Liver (tissue), 9 donors: Measurements from ENCODE around the gene GAP43. TPM values are rescaled to one million over a fixed set of nuclear protein-coding genes. Genes with fewer than 3 reads are reported as not detected.

Experiments used
- DNase-seq: peaks from one replicate; pipeline ENCODE4 v3.0.0-alpha.2; 2017; ENCODE audit warnings: low spot score
- H3K27ac ChIP-seq, 2 donors: one replicate each; pipeline ENCODE4 v1.7.0; 2013; ENCODE audit warnings: inconsistent platforms in 2 of 2, low read length in 2 of 2, control low read depth in 1 of 2, low read depth in 1 of 2, mild to moderate bottlenecking in 1 of 2
- H3K27me3 ChIP-seq, 4 donors: one replicate each; pipeline versions ENCODE4 v1.6.1 to v1.7.0; 2013; ENCODE audit warnings: low read length in 3 of 4, inconsistent platforms in 1 of 4, mild to moderate bottlenecking in 1 of 4, moderate library complexity in 1 of 4; ENCODE audit not compliant: control insufficient read depth in 4 of 4, insufficient read depth in 4 of 4
- H3K36me3 ChIP-seq, 4 donors: one replicate each; pipeline versions ENCODE4 v1.6.1 to v1.7.0; 2013; ENCODE audit warnings: low read length in 3 of 4, mild to moderate bottlenecking in 3 of 4, low read depth in 1 of 4, moderate library complexity in 1 of 4; ENCODE audit not compliant: control insufficient read depth in 4 of 4, insufficient read depth in 3 of 4
- H3K4me1 ChIP-seq, 4 donors: one replicate each; pipeline versions ENCODE4 v1.6.1 to v1.7.0; 2013; ENCODE audit warnings: low read length in 3 of 4, mild to moderate bottlenecking in 3 of 4, moderate library complexity in 1 of 4; ENCODE audit not compliant: control insufficient read depth in 4 of 4, insufficient read depth in 4 of 4
- H3K4me3 ChIP-seq, 3 donors: one replicate each; pipeline versions ENCODE4 v1.6.1 to v1.7.0; 2013; ENCODE audit warnings: low read length in 3 of 3, control low read depth in 1 of 3, low read depth in 1 of 3, mild to moderate bottlenecking in 1 of 3
- H3K9ac ChIP-seq, 2 donors: one replicate each; pipeline ENCODE4 v1.7.0; 2013; ENCODE audit warnings: low read length in 2 of 2, mild to moderate bottlenecking in 2 of 2, moderate library complexity in 2 of 2, control low read depth in 1 of 2, low read depth in 1 of 2
- H3K9me3 ChIP-seq, 4 donors: one replicate each; pipeline versions ENCODE4 v1.6.1 to v1.7.0; 2013; ENCODE audit warnings: low read length in 3 of 4; ENCODE audit not compliant: control insufficient read depth in 4 of 4
- ATF3 ChIP-seq: IDR thresholded peaks from 2 replicates; pipeline ENCODE4 v1.6.1; 2016; ENCODE audit warnings: antibody characterized with exemption
- EGR1 ChIP-seq, 2 donors: IDR thresholded peaks; 2 replicates each; pipeline ENCODE4 v1.6.1; 2016 to 2018; ENCODE audit warnings: antibody characterized with exemption in 2 of 2, low read depth in 2 of 2
- FOXA1 ChIP-seq: IDR thresholded peaks from 2 replicates; pipeline ENCODE4 v1.6.1; 2016; ENCODE audit warnings: antibody characterized with exemption
- FOXA2 ChIP-seq: IDR thresholded peaks from 2 replicates; pipeline ENCODE4 v1.6.1; 2016; ENCODE audit warnings: antibody characterized with exemption
- GABPA ChIP-seq, 2 donors: IDR thresholded peaks in 1 of 2; conservative IDR thresholded peaks in 1 of 2; 2 replicates each; pipeline ENCODE4 v1.6.1; 2016; ENCODE audit warnings: antibody characterized with exemption in 2 of 2, mild to moderate bottlenecking in 1 of 2, moderate library complexity in 1 of 2
- HNF4A ChIP-seq, 2 donors: conservative IDR thresholded peaks; 2 replicates each; pipeline ENCODE4 v1.6.1; 2016; ENCODE audit warnings: antibody characterized with exemption in 2 of 2, mild to moderate bottlenecking in 2 of 2
- HNF4G ChIP-seq: IDR thresholded peaks from 2 replicates; pipeline ENCODE4 v1.6.1; 2016; ENCODE audit warnings: antibody characterized with exemption
- MAX ChIP-seq: IDR thresholded peaks from 2 replicates; pipeline ENCODE4 v1.6.1; 2016; ENCODE audit warnings: antibody characterized with exemption
- NR2F2 ChIP-seq: IDR thresholded peaks from 2 replicates; pipeline ENCODE4 v1.6.1; 2016; ENCODE audit warnings: antibody characterized with exemption
- REST ChIP-seq: IDR thresholded peaks from 2 replicates; pipeline ENCODE4 v1.6.1; 2016; ENCODE audit warnings: antibody characterized with exemption, mild to moderate bottlenecking
- RXRA ChIP-seq, 2 donors: IDR thresholded peaks; 2 replicates each; pipeline ENCODE4 v1.6.1; 2017 to 2018; ENCODE audit warnings: antibody characterized with exemption in 2 of 2, mild to moderate bottlenecking in 1 of 2
- SP1 ChIP-seq: IDR thresholded peaks from 2 replicates; pipeline ENCODE4 v1.6.1; 2018; ENCODE audit warnings: antibody characterized with exemption, mild to moderate bottlenecking
- TAF1 ChIP-seq: conservative IDR thresholded peaks from 2 replicates; pipeline ENCODE4 v1.6.1; 2016; ENCODE audit warnings: antibody characterized with exemption, mild to moderate bottlenecking
- YY1 ChIP-seq: IDR thresholded peaks from 2 replicates; pipeline ENCODE4 v1.6.1; 2016; ENCODE audit warnings: antibody characterized with exemption, mild to moderate bottlenecking
- ZBTB33 ChIP-seq: IDR thresholded peaks from 2 replicates; pipeline ENCODE4 v1.6.1; 2016; ENCODE audit warnings: antibody characterized with exemption
- WGBS: extraction: QIAGEN DNeasy Blood & Tissue Kit; methylation state at CpG from one replicate; pipeline ENCODE4 v1.1.7; 2013; 5-methylcytosine and 5-hydroxymethylcytosine counted together
- polyA plus RNA-seq, 2 donors: library from polyadenylated mRNA; stranded (reverse) in 1 of 2; unstranded in 1 of 2; fragments of 200-250 nt in 1 of 2; fragments of >200 nt in 1 of 2; fragmentation: Nextera tagmentation in 1 of 2; extraction: Ambion mirVana in 1 of 2; gene quantifications; one replicate each; pipeline versions ENCODE4 v1.2.1 to v1.2.3, GENCODE V29; 2013 to 2015
- total RNA-seq, 2 donors: library from RNA; depleted of rRNA; stranded (reverse); fragments of >200 nt; gene quantifications; one replicate each; pipeline ENCODE4 v1.2.3, GENCODE V29; 2014
- donor health status: healthy.
- donor health status: healthy.
- donor health status: healthy.
- donor health status: healthy.
- donor health status: healthy.

The GAP43 gene
- total and polyA plus RNA-seq, 4 donors = 0.06 TPM; not detected in 3

GRCh38 chr3:115685097-115685496, 61.8 kb downstream of the GAP43 start:
- Histone ChIP-seq H3K4me3 (no peak overlapping the region), H3K9me3 (no peaks in the 10 kb centered on the region), H3K4me1 (no peaks in the 10 kb centered on the region), H3K9ac (no peak overlapping the region), H3K27ac (no peak overlapping the region), H3K36me3 (no peaks in the 10 kb centered on the region), H3K27me3 (peaks cover 0 to 11% (median 0%) of the 10 kb centered on the region in 4 donors)
- DNase-seq = no peak
- no peak for TF ChIP-seq RXRA (IDR thresholded peaks at IDR 0.05)

GRCh38 chr3:115687721-115688120, 64.4 kb downstream of the GAP43 start:
- no peak overlapping the region for H3K27ac ChIP-seq

GRCh38 chr3:115688418-115688817, 65.1 kb downstream of the GAP43 start:
- no peaks in the 10 kb centered on the region for H3K9me3 ChIP-seq
- no peaks in the 10 kb centered on the region for H3K4me1 ChIP-seq
- no peak overlapping the region for H3K9ac ChIP-seq
- H3K27ac ChIP-seq = no peak overlapping the region
- 94% methylated on average over 7 of the region's 7 CpGs for WGBS
- H3K4me3 ChIP-seq = no peak overlapping the region
- no peak for TF ChIP-seq SP1
- no peak for TF ChIP-seq FOXA1
- no peak for TF ChIP-seq EGR1 (IDR thresholded peaks at IDR 0.05; ENCODE audit: low read depth in 2 of 2)
- no peak for TF ChIP-seq TAF1
- no peak for TF ChIP-seq GABPA (IDR thresholded peaks at IDR 0.05 in 1 of 2, conservative IDR thresholded peaks at IDR 0.05 in 1 of 2)
- TF ChIP-seq FOXA2 = no peak
- no peak for TF ChIP-seq HNF4A (conservative IDR thresholded peaks at IDR 0.05)
- no peak for TF ChIP-seq REST
- no peak for TF ChIP-seq ZBTB33
- TF ChIP-seq MAX = no peak
- TF ChIP-seq ATF3 = no peak
- no peak for TF ChIP-seq HNF4G
- no peak for TF ChIP-seq NR2F2
- no peak for TF ChIP-seq YY1
- no peak for TF ChIP-seq RXRA (IDR thresholded peaks at IDR 0.05)
- H3K27me3 ChIP-seq = peaks cover 0 to 2% (median 0%) of the 10 kb centered on the region in 4 donors
- no peak for DNase-seq
- H3K36me3 ChIP-seq = no peaks in the 10 kb centered on the region

More at GRCh38 chr3:115687721-115688120, 64.4 kb downstream of the GAP43 start:
- Histone ChIP-seq H3K4me3 (no peak overlapping the region), H3K9ac (no peak overlapping the region), H3K4me1 (no peaks in the 10 kb centered on the region), H3K9me3 (no peaks in the 10 kb centered on the region), H3K36me3 (no peaks in the 10 kb centered on the region), H3K27me3 (peaks cover 0 to 2% (median 0%) of the 10 kb centered on the region in 4 donors)
- TF ChIP-seq REST = no peak
- no peak for DNase-seq
- 88% methylated on average over 6 of the region's 6 CpGs for WGBS
